Esophagus muscularis mucosa (tissue), 4 donors: ENCODE data around the gene NTN3. TPM values are rescaled to one million over a fixed set of nuclear protein-coding genes. Genes with fewer than 3 reads are reported as not detected.

Experiments used
- DNase-seq: peaks from one replicate; pipeline ENCODE4 v3.0.0-alpha.2; 2017; ENCODE audit errors: extremely low spot score
- H3K27ac ChIP-seq, 4 donors: fragments of 200-600 bp; sonication (generic); replicated peaks in 1 of 4; 1 replicate in 3 of 4; 2 replicates in 1 of 4; pipeline ENCODE4 v1.5.1; 2016 to 2019; ENCODE audit warnings: mild to moderate bottlenecking in 1 of 4
- H3K27me3 ChIP-seq, 4 donors: fragments of 200-600 bp; sonication (generic); one replicate each; pipeline versions ENCODE4 v1.5.1 to v1.6.0; 2016 to 2019
- H3K36me3 ChIP-seq, 4 donors: fragments of 200-600 bp; sonication (generic); one replicate each; pipeline ENCODE4 v1.5.1; 2016 to 2019
- H3K4me1 ChIP-seq, 4 donors: fragments of 200-600 bp; sonication (generic); one replicate each; pipeline ENCODE4 v1.5.1; 2016 to 2019
- H3K4me3 ChIP-seq, 4 donors: fragments of 200-600 bp; sonication (generic); 1 replicate in 2 of 4; 2 replicates in 2 of 4; pipeline ENCODE4 v1.5.1; 2016 to 2019; ENCODE audit warnings: mild to moderate bottlenecking in 4 of 4, moderate library complexity in 1 of 4
- H3K9me3 ChIP-seq, 4 donors: fragments of 200-600 bp; sonication (generic); 1 replicate in 3 of 4; 2 replicates in 1 of 4; pipeline ENCODE4 v1.5.1; 2016 to 2019
- EP300 ChIP-seq: sonication (generic); formaldehyde crosslinking; IDR thresholded peaks from one replicate; pipeline ENCODE4 v1.6.1; 2017; ENCODE audit warnings: antibody characterized with exemption
- POLR2A ChIP-seq: fragments of 450-650 bp; IDR thresholded peaks from one replicate; pipeline ENCODE4 v1.6.1; 2017; ENCODE audit warnings: antibody characterized with exemption, moderate library complexity, mild to moderate bottlenecking, low read depth
- POLR2AphosphoS5 ChIP-seq, 2 donors: sonication (generic); formaldehyde crosslinking; IDR thresholded peaks; one replicate each; pipeline ENCODE4 v1.6.1; 2017; ENCODE audit warnings: antibody characterized with exemption in 2 of 2
- WGBS: methylation state at CpG from one replicate; pipeline ENCODE4 v1.1.5; 2018; 5-methylcytosine and 5-hydroxymethylcytosine counted together
- intact Hi-C: fragments of 100-400 bp; cut with DNase I; formaldehyde crosslinking; loops from one replicate; pipeline ENCODE4 v1.15.1; 2023
- total RNA-seq, 4 donors: library from RNA; depleted of rRNA; stranded (reverse); fragments of >200 nt; gene quantifications; one replicate each; pipeline versions ENCODE4 v1.1.0 to v1.2.1, GENCODE V29; 2016
- TF ChIP-seq, protein P1 (sequence below), 3 experiments: fragments of 200-600 bp in 2 of 3; fragments of 450-650 bp in 1 of 3; sonication (generic) in 2 of 3; IDR thresholded peaks; one replicate each; pipeline ENCODE4 v1.5.1; 2017 to 2019; ENCODE audit warnings: antibody characterized with exemption in 3 of 3, mild to moderate bottlenecking in 2 of 3, moderate library complexity in 1 of 3

Gene NTN3
- total RNA-seq, 4 donors from 2014 or later = 0.19 to 0.42 (median 0.29) TPM; not detected in 1

DNA sequence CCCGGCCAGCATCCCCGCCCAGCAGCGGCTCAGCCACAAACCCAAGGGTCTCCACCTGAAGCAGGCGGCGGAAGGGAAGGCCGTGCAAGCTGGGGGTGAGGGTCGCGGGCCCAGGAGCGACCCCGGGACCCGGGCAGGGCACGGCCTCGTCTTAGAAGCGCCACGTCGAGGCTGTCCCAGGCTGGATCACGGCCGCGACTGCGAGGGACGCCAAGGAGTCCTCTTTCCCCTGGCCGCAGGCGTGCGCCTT lies 42.4 kb upstream of the NTN3 start:
- Histone ChIP-seq H3K9me3 (no peaks in the 10 kb centered on the region), H3K4me3 (peak overlapping the region; percentile 64 to 96 (median 74)), H3K4me1 (peaks cover 15 to 21% (median 19%) of the 10 kb centered on the region in 4 donors), H3K36me3 (peaks cover 0 to 11% (median 10%) of the 10 kb centered on the region in 4 donors), H3K27me3 (no peaks in the 10 kb centered on the region), H3K27ac (peak overlapping the region; percentile 72 to 88 (median 78))
- TF ChIP-seq, protein P1, sequence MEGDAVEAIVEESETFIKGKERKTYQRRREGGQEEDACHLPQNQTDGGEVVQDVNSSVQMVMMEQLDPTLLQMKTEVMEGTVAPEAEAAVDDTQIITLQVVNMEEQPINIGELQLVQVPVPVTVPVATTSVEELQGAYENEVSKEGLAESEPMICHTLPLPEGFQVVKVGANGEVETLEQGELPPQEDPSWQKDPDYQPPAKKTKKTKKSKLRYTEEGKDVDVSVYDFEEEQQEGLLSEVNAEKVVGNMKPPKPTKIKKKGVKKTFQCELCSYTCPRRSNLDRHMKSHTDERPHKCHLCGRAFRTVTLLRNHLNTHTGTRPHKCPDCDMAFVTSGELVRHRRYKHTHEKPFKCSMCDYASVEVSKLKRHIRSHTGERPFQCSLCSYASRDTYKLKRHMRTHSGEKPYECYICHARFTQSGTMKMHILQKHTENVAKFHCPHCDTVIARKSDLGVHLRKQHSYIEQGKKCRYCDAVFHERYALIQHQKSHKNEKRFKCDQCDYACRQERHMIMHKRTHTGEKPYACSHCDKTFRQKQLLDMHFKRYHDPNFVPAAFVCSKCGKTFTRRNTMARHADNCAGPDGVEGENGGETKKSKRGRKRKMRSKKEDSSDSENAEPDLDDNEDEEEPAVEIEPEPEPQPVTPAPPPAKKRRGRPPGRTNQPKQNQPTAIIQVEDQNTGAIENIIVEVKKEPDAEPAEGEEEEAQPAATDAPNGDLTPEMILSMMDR (IDR thresholded peaks at IDR 0.05) = no peak
- TF ChIP-seq POLR2AphosphoS5 (IDR thresholded peaks at IDR 0.05) = no peak
- TF ChIP-seq POLR2A = no peak
- no peak for TF ChIP-seq EP300
- no peak for DNase-seq
- 0% methylated on average over 5 of the region's 24 CpGs for whole genome bisulfite sequencing
- intact Hi-C loops = loop anchor here (5.0 kb wide), 1 partner anchor 74 kb away; no protein-coding TSS in a partner anchor

DNA sequence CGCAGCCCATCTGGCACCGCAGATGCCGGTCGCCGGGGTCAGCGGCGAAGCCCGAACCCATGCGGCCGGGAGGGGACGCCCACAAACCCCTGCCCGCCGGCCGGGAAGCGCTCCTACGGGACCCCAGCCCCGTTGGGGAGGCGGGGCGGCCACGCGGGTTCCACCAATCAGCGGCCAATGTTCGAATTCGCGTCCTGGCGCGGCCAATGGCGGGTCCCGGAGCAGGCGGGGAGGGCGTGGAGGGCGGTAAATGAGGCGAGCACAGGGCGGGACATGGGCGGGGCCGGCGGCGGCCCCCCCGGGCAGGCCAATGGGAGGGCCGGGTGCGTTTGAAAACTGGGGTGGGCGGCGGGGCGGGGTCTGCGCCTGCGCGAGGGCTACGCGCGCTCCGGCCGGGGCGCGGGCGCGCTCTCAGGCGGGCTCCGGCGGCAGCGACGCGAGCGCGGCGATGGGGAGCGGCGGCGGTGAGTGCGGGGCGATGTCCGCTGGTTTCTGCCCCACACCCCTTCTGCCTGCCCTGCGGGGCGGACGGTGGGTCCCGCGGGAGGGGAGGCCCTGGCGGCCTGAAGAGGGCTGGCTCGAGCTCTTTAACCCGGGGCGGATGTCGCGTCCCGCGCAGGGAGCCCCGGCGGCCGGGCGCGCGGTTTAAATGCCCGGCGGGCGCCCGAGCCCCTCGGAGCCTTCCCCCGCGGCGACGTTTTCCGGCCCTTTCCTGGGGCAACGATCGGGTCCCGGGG lies 41.9 kb upstream of the NTN3 start, which contains the start of gene CCNF:
Gene CCNF, plus strand, starts transcription at position 414 of the 737 bp plus-strand sequence. Its CDS starts 35 bp downstream, at position 449.
- TF ChIP-seq, protein P1 (IDR thresholded peaks at IDR 0.05) = peak in 1 of 3 experiments; percentile 50
- TF ChIP-seq POLR2A = peak; percentile 47
- TF ChIP-seq POLR2AphosphoS5 (IDR thresholded peaks at IDR 0.05) = peak in 1 of 2 donors; percentile 70
- TF ChIP-seq EP300 = no peak
- H3K9me3 ChIP-seq = no peaks in the 10 kb centered on the region
- H3K27me3 ChIP-seq = no peaks in the 10 kb centered on the region
- peak within 1 kb of the TSS; percentile 72 to 88 (median 78) for H3K27ac ChIP-seq
- peak within 1 kb of the TSS; percentile 64 to 96 (median 74) for H3K4me3 ChIP-seq
- peak; percentile 99 for DNase-seq
- H3K4me1 ChIP-seq = peaks cover 15 to 21% (median 19%) of the 10 kb centered on the region in 4 donors
- 0% methylated on average over 27 of the region's 103 CpGs for WGBS
- intact Hi-C loops = loop anchor here (5.0 kb wide), 1 partner anchor 73 kb away; no protein-coding TSS in a partner anchor
- peaks cover 0 to 11% (median 10%) of the 10 kb centered on the region in 4 donors for H3K36me3 ChIP-seq

DNA sequence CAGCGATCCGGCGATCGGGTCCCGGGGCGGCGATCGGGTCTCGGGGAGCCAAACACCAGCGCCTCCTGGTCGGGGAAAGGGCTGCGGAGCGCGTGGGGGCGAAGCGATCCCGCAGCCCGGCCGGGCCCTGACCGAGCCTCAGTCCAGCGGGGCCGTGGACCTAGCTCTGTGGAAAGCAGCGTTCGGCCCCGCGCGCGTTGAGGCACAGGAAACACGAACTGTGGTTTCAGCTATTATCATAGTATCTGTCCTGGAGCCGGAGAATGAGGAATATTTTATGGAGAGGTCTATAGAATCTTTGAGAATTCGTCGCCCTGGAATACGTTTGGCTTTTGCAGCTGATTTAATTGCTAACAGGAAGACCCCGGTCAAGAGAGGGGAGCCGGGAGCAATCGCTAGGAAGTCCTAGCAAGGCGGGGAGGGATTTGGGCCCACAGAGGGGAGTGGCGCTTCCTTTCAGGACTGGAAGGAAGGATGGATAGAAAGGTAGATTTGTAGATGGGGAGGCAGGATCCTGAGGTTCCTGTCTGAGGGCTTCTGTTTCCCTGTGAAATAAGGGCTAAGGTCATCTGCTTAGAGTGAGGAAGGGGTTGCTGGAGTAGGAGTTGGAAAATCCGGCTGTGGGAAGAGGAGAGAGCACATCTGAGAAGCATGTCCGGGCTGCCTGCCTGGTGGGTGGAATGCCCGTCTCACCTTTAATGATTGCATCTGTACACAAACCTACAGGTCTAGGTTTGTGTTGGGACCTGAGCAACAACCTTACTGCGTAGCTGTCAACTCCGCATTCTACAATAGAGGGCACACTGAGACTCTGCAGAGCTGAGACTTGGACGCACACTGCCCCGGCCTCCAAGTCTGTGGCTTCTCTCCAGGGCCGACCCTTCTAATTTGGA lies 41.1 kb upstream of the NTN3 start:
- no peak for TF ChIP-seq EP300
- Histone ChIP-seq H3K4me3 (peak overlapping the region; percentile 64 to 96 (median 74)), H3K9me3 (no peaks in the 10 kb centered on the region), H3K27ac (peak overlapping the region; percentile 61 to 88 (median 74)), H3K36me3 (peaks cover 0 to 11% (median 10%) of the 10 kb centered on the region in 4 donors), H3K27me3 (no peaks in the 10 kb centered on the region), H3K4me1 (peaks cover 15 to 21% (median 19%) of the 10 kb centered on the region in 4 donors)
- DNase-seq = no peak
- intact Hi-C loops = loop anchor here (2.0 to 5.0 kb wide), 2 partner anchors 27 to 72 kb away; no protein-coding TSS in a partner anchor
- 12% methylated on average over 14 of the region's 46 CpGs for WGBS

DNA sequence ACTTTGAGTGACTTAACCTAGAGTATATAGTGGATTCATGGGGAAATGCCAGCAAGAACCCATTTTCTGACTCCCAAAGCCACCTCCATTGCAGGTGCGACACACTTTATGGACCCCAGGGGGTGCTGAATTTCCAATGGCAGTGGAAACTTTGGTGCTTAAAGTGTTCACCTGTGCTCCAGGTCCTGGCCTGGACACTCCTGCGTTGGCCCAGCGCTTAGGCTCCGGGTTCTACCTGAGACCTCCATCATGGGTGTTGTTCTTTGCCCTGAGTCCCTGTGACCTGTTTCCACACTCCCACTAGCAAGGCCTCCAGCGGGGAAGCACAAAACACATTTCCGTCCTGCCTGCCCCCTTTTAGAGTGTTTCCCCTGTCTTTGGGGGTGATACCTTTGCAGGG lies 38.8 kb upstream of the NTN3 start:
- Histone ChIP-seq H3K4me1 (peaks cover 15 to 21% (median 19%) of the 10 kb centered on the region in 4 donors), H3K9me3 (no peaks in the 10 kb centered on the region), H3K27me3 (no peaks in the 10 kb centered on the region), H3K36me3 (peaks cover 2 to 26% (median 22%) of the 10 kb centered on the region in 4 donors), H3K4me3 (no peak overlapping the region), H3K27ac (no peak overlapping the region)
- TF ChIP-seq POLR2A (no peak), EP300 (no peak), POLR2AphosphoS5 (IDR thresholded peaks at IDR 0.05) (no peak)
- TF ChIP-seq, protein P1 (IDR thresholded peaks at IDR 0.05) = no peak
- no peak for DNase-seq
- intact Hi-C loops = no loop called here
- WGBS = 88% methylated on average over 2 of the region's 6 CpGs
